Chondrocyte (in vitro differentiated cells): ENCODE data around the gene MRPL36. TPM values are rescaled to one million over a fixed set of nuclear protein-coding genes. Genes with fewer than 3 reads are reported as not detected.

Experiments used
- DNase-seq: peaks from one replicate; pipeline ENCODE4 v3.0.0; 2021; ENCODE audit warnings: mixed read lengths, low spot score
- H3K27ac Mint-ChIP-seq: one replicate; pipeline ENCODE4 v1.8.0; 2021; ENCODE audit warnings: mild to moderate bottlenecking, moderate library complexity, mixed read lengths; ENCODE audit not compliant: unreplicated experiment
- H3K27me3 Mint-ChIP-seq: 2 replicates; pipeline ENCODE4 v1.8.0; 2021; ENCODE audit warnings: low read depth, mixed read lengths
- H3K36me3 Mint-ChIP-seq: 2 replicates; pipeline ENCODE4 v1.8.0; 2021; ENCODE audit warnings: low read depth, mixed read lengths
- H3K4me1 Mint-ChIP-seq: 2 replicates; pipeline ENCODE4 v1.8.0; 2021; ENCODE audit warnings: low read depth, mild to moderate bottlenecking, mixed read lengths
- H3K4me3 Mint-ChIP-seq: one replicate; pipeline ENCODE4 v1.8.0; 2021; ENCODE audit warnings: mild to moderate bottlenecking, moderate library complexity, mixed read lengths; ENCODE audit not compliant: unreplicated experiment
- H3K9me3 Mint-ChIP-seq: 2 replicates; pipeline ENCODE4 v1.8.0; 2021; ENCODE audit warnings: low read depth, mixed read lengths
- CTCF ChIP-seq: fragments of 200-600 bp; sonication (generic); IDR thresholded peaks from 2 replicates; pipeline ENCODE4 v1.5.0; 2021; ENCODE audit warnings: antibody characterized with exemption, mild to moderate bottlenecking, moderate library complexity
- total RNA-seq: library from RNA; stranded (reverse); gene quantifications from 3 replicates; pipeline ENCODE4 v1.2.1, GENCODE V29; 2021

Gene MRPL36
- total RNA-seq, 1 donor from 2014 or later: 37.4 TPM

- H3K4me1 Mint-ChIP-seq: peaks cover 2% of the 10 kb centered on the region
Observed at GRCh38 chr5:1762121-1762882, 37.3 kb downstream of the MRPL36 start.

GRCh38 chr5:1761453-1761755 is 38.2 kb downstream of the MRPL36 start:
- no peak overlapping the region for H3K27ac Mint-ChIP-seq

More at GRCh38 chr5:1762121-1762882, 37.3 kb downstream of the MRPL36 start:
- H3K4me3 Mint-ChIP-seq: no peak overlapping the region
- TF ChIP-seq CTCF: no peak
- peaks cover 7% of the 10 kb centered on the region for H3K9me3 Mint-ChIP-seq
- peaks cover 19% of the 10 kb centered on the region for H3K27me3 Mint-ChIP-seq
- H3K27ac Mint-ChIP-seq: no peak overlapping the region
- no peaks in the 10 kb centered on the region for H3K36me3 Mint-ChIP-seq
- DNase-seq: peak; percentile 60

GRCh38 chr5:1760656-1761452 is 38.8 kb downstream of the MRPL36 start:
- peak; percentile 81 for DNase-seq
- no peak for TF ChIP-seq CTCF
- H3K36me3 Mint-ChIP-seq: no peaks in the 10 kb centered on the region
- peaks cover 2% of the 10 kb centered on the region for H3K4me1 Mint-ChIP-seq
- H3K4me3 Mint-ChIP-seq: no peak overlapping the region
- peaks cover 24% of the 10 kb centered on the region for H3K27me3 Mint-ChIP-seq
- H3K9me3 Mint-ChIP-seq: peaks cover 7% of the 10 kb centered on the region
- H3K27ac Mint-ChIP-seq: no peak overlapping the region

More at GRCh38 chr5:1761453-1761755, 38.2 kb downstream of the MRPL36 start:
- no peak for TF ChIP-seq CTCF
- Mint-ChIP-seq H3K36me3 (no peaks in the 10 kb centered on the region), H3K4me3 (no peak overlapping the region), H3K4me1 (peaks cover 2% of the 10 kb centered on the region), H3K9me3 (peaks cover 7% of the 10 kb centered on the region), H3K27me3 (peaks cover 21% of the 10 kb centered on the region)
- DNase-seq: peak; percentile 75

- TF ChIP-seq CTCF: no peak
- H3K36me3 Mint-ChIP-seq: no peaks in the 10 kb centered on the region
- peaks cover 29% of the 10 kb centered on the region for H3K27me3 Mint-ChIP-seq
- peaks cover 7% of the 10 kb centered on the region for H3K9me3 Mint-ChIP-seq
- H3K27ac Mint-ChIP-seq: no peak overlapping the region
- no peak overlapping the region for H3K4me3 Mint-ChIP-seq
- peaks cover 2% of the 10 kb centered on the region for H3K4me1 Mint-ChIP-seq
- no peak for DNase-seq
Observed at GRCh38 chr5:1760231-1760630, 39.4 kb downstream of the MRPL36 start.

- DNase-seq: peak; percentile 46
- Mint-ChIP-seq H3K36me3 (no peaks in the 10 kb centered on the region), H3K4me1 (peaks cover 2% of the 10 kb centered on the region), H3K27me3 (peaks cover 25% of the 10 kb centered on the region), H3K9me3 (peaks cover 7% of the 10 kb centered on the region), H3K27ac (no peak overlapping the region), H3K4me3 (no peak overlapping the region)
- no peak for TF ChIP-seq CTCF
Observed at GRCh38 chr5:1759378-1759970, 40.2 kb downstream of the MRPL36 start.
